OCI-LY3 (cell line): ENCODE data around the gene KIFBP.
"Not testable (repeated sequence)": the region's sequence is repeated elsewhere in the genome, so short reads cannot be mapped to it uniquely, and the experiment has no call there.

Experiments
- H2AFZ ChIP-seq: fragments of 200-600, 300-600 bp; shearing (Covaris generic); 2 replicates; pipeline ENCODE4 v1.6.0; 2014; ENCODE audit warnings: antibody characterized with exemption, low read depth, low read length
- H3K27ac ChIP-seq: fragments of 200-600, 300-600 bp; sonication (generic); 2 replicates; pipeline ENCODE4 v1.5.1; 2014; ENCODE audit warnings: mild to moderate bottlenecking, low read length, moderate library complexity, mixed read lengths
- H3K27me3 ChIP-seq: fragments of 200-600, 300-600 bp; sonication (generic); 2 replicates; pipeline ENCODE4 v1.6.1; 2014; ENCODE audit warnings: low read depth, low read length, mixed read lengths
- H3K36me3 ChIP-seq: fragments of 200-600, 300-600 bp; sonication (generic); replicated peaks from 2 replicates; pipeline ENCODE3; 2014; ENCODE audit warnings: low read depth, low read length, mixed read lengths
- H3K4me1 ChIP-seq: fragments of 300-600, 200-600 bp; sonication (generic); 2 replicates; pipeline ENCODE4 v1.6.1; 2014; ENCODE audit warnings: low read length, mixed read lengths
- H3K4me2 ChIP-seq: fragments of 200-600, 300-600 bp; sonication (generic); 2 replicates; pipeline ENCODE4 v1.6.1; 2014; ENCODE audit warnings: low read length, mixed read lengths
- H3K4me3 ChIP-seq: fragments of 300-600, 200-600 bp; sonication (generic); 2 replicates; pipeline ENCODE4 v1.5.1; 2014; ENCODE audit warnings: antibody characterized with exemption, mild to moderate bottlenecking, low read length, moderate library complexity
- H3K79me2 ChIP-seq: fragments of 300-600, 200-600 bp; shearing (Covaris generic); 2 replicates; pipeline ENCODE4 v1.6.1; 2014; ENCODE audit warnings: mild to moderate bottlenecking, low read length, mixed read lengths
- H3K9ac ChIP-seq: fragments of 300-600, 200-600 bp; shearing (Covaris generic); 2 replicates; pipeline ENCODE4 v1.6.0; 2014; ENCODE audit warnings: mild to moderate bottlenecking, low read length, moderate library complexity
- H3K9me3 ChIP-seq: fragments of 200-600, 300-600 bp; shearing (Covaris generic); 2 replicates; pipeline ENCODE4 v1.6.1; 2014; ENCODE audit warnings: low read length, mixed read lengths; ENCODE audit not compliant: insufficient read depth
- H4K20me1 ChIP-seq: fragments of 200-600, 300-600 bp; sonication (generic); 2 replicates; pipeline ENCODE4 v1.6.1; 2016; ENCODE audit warnings: low read length, mixed read lengths; ENCODE audit not compliant: insufficient read depth
- EZH2phosphoT487 ChIP-seq: fragments of 200-600 bp; shearing (Covaris generic); IDR thresholded peaks from 2 replicates; pipeline ENCODE4 v1.6.1; 2018; ENCODE audit warnings: antibody characterized with exemption, mixed run types, low read depth
- TF ChIP-seq, protein P1 (sequence below): fragments of 200-600, 300-600 bp; sonication (generic); IDR thresholded peaks from 2 replicates; pipeline ENCODE4 v1.5.1; 2014; ENCODE audit warnings: antibody characterized with exemption, low read length, low read depth

The KIFBP gene

DNA sequence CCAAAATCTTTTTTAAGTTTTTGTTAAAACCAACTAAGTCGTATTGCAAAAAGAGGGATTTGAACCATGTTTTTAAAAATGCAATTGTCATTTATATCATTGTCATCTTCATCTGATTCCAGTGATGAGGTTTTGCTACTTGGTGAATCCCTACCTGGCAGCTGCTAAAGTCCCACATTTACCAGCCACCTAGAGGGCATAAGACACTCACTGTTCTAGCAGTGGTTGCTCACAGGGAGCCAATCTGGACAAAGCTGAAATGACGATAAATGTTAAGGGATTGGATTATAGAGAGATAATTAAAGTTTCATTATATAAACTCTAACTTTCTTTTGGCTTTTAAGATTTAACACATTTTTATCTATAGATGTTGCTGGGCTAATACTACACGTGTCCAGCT is 18.7 kb downstream of the KIFBP start:
- H4K20me1 ChIP-seq, result no peaks in the 10 kb centered on the region
- H3K36me3 ChIP-seq, result no peaks in the 10 kb centered on the region
- no peaks in the 10 kb centered on the region for H3K4me1 ChIP-seq
- H3K4me3 ChIP-seq, result no peak overlapping the region
- no peak overlapping the region for H3K9ac ChIP-seq
- H3K9me3 ChIP-seq, result no peaks in the 10 kb centered on the region
- H3K4me2 ChIP-seq, result no peak overlapping the region
- TF ChIP-seq, protein P1, sequence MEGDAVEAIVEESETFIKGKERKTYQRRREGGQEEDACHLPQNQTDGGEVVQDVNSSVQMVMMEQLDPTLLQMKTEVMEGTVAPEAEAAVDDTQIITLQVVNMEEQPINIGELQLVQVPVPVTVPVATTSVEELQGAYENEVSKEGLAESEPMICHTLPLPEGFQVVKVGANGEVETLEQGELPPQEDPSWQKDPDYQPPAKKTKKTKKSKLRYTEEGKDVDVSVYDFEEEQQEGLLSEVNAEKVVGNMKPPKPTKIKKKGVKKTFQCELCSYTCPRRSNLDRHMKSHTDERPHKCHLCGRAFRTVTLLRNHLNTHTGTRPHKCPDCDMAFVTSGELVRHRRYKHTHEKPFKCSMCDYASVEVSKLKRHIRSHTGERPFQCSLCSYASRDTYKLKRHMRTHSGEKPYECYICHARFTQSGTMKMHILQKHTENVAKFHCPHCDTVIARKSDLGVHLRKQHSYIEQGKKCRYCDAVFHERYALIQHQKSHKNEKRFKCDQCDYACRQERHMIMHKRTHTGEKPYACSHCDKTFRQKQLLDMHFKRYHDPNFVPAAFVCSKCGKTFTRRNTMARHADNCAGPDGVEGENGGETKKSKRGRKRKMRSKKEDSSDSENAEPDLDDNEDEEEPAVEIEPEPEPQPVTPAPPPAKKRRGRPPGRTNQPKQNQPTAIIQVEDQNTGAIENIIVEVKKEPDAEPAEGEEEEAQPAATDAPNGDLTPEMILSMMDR, result peak; percentile 55
- TF ChIP-seq EZH2phosphoT487, result no peak
- no peak overlapping the region for H3K27ac ChIP-seq
- H2AFZ ChIP-seq, result no peak overlapping the region
- no peaks in the 10 kb centered on the region for H3K27me3 ChIP-seq
- no peaks in the 10 kb centered on the region for H3K79me2 ChIP-seq

DNA sequence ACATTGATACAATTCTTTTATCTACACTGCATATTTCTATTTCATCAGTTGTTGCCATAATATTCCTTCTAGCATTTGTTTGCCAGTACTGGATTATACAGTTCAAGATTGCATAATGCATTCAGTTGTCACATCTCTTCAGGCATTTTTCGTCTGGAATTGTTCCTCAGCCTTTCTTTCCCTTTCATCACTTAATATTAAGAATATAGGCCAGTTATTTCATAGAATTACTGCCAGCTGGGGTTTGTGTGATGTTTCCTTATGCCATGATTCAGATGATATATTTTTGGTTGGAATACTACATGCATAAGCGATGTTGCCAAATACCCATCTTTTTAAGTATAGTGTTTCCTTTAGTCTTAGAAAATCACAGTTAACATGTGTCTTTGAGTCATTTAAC is 20.8 kb downstream of the KIFBP start:
- Histone ChIP-seq H3K79me2 (no peaks in the 10 kb centered on the region), H3K36me3 (no peaks in the 10 kb centered on the region), H3K4me1 (no peaks in the 10 kb centered on the region), H4K20me1 (no peaks in the 10 kb centered on the region), H3K9ac (no peak overlapping the region), H3K27me3 (no peaks in the 10 kb centered on the region), H3K4me3 (no peak overlapping the region), H3K27ac (no peak overlapping the region), H3K9me3 (no peaks in the 10 kb centered on the region), H2AFZ (no peak overlapping the region), H3K4me2 (no peak overlapping the region)
- TF ChIP-seq, protein P1, result no peak
- no peak for TF ChIP-seq EZH2phosphoT487

DNA sequence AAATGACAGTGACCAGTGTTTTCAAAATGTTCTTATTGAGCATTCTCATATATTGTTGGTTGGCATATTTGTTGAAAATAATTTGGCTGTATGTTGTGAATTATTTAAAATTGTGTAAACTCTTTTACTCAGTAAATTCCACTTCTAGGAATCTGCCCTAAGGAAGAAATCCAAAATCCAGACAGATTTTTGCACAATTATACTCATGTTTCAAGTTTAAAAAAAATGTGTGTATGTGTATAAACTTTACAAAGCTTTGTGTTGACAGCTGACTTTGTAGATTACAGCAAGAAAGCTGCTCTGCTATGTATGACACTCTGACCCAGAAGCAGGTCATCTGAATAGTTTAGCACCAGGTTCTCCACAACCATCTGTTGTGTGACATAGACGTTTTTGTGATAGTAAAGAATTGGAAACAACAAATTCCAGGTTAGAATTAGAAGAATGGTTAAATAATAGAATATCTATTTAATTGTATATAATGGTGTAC is 21.6 kb downstream of the KIFBP start:
- no peak overlapping the region for H3K27ac ChIP-seq
- H3K36me3 ChIP-seq, result no peaks in the 10 kb centered on the region
- H3K9ac ChIP-seq, result no peak overlapping the region
- no peak overlapping the region for H3K4me2 ChIP-seq
- H3K27me3 ChIP-seq, result no peaks in the 10 kb centered on the region
- TF ChIP-seq EZH2phosphoT487, result no peak
- TF ChIP-seq, protein P1, result no peak
- H3K79me2 ChIP-seq, result no peaks in the 10 kb centered on the region
- H4K20me1 ChIP-seq, result no peaks in the 10 kb centered on the region
- no peak overlapping the region for H3K4me3 ChIP-seq
- no peak overlapping the region for H2AFZ ChIP-seq
- no peaks in the 10 kb centered on the region for H3K9me3 ChIP-seq
- H3K4me1 ChIP-seq, result no peaks in the 10 kb centered on the region

DNA sequence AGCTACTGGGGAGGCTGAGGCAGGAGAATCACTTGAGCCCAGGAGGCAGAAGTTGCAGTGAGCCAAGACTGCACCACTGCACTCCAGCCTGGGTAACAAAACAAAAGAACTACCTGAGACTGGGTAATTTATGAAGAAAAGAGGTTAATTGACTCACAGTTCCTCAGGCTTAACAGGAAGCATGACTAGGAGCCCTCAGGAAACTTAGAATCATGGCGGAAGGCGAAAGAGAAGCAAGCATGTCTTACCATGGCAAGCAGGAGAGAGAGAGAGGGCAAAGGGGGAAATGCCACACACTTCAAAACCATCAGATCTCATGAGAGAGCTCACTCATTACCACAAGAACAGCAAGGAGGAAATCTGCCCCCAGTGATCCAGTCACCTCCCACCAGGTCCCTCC is 24.2 kb downstream of the KIFBP start:
- not testable (repeated sequence) for H3K9ac ChIP-seq, H3K4me1 ChIP-seq, H3K4me3 ChIP-seq, H3K36me3 ChIP-seq, H3K79me2 ChIP-seq, H4K20me1 ChIP-seq, H3K27me3 ChIP-seq, H3K4me2 ChIP-seq, H3K27ac ChIP-seq, H3K9me3 ChIP-seq, H2AFZ ChIP-seq

DNA sequence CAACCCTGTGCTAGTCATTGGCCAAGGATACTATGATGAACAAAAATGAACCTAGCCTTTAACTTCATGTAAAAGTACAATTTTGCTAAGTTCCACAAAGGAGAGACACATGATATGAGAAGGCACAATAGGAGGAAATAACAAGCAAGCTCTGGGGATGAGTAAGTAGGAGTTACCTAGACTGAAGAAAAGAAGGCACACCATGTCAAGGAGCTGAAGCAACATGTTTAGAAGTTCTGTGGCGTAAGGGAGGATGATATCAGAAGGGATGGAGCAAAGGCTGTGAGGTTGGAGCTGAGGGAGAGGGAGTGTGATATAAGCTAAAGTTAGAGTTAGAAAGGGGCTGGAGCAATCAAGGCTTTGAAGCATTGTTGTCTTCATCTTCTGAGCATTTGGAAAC is 25.6 kb downstream of the KIFBP start:
- H3K4me3 ChIP-seq, result no peak overlapping the region
- TF ChIP-seq, protein P1, result no peak
- no peak for TF ChIP-seq EZH2phosphoT487
- H3K27me3 ChIP-seq, result no peaks in the 10 kb centered on the region
- H3K9me3 ChIP-seq, result no peaks in the 10 kb centered on the region
- H3K36me3 ChIP-seq, result no peaks in the 10 kb centered on the region
- no peaks in the 10 kb centered on the region for H3K79me2 ChIP-seq
- no peak overlapping the region for H3K27ac ChIP-seq
- no peak overlapping the region for H3K9ac ChIP-seq
- H4K20me1 ChIP-seq, result no peaks in the 10 kb centered on the region
- no peaks in the 10 kb centered on the region for H3K4me1 ChIP-seq
- no peak overlapping the region for H3K4me2 ChIP-seq
- no peak overlapping the region for H2AFZ ChIP-seq
